ENCODE data around the gene CCDC149. TPM values are rescaled to one million over a fixed set of nuclear protein-coding genes. Genes with fewer than 3 reads are reported as not detected.

CCDC149 gene
- total and polyA plus RNA-seq, 4 donors, result 1.4 to 11.2 (median 3.4) TPM

DNA sequence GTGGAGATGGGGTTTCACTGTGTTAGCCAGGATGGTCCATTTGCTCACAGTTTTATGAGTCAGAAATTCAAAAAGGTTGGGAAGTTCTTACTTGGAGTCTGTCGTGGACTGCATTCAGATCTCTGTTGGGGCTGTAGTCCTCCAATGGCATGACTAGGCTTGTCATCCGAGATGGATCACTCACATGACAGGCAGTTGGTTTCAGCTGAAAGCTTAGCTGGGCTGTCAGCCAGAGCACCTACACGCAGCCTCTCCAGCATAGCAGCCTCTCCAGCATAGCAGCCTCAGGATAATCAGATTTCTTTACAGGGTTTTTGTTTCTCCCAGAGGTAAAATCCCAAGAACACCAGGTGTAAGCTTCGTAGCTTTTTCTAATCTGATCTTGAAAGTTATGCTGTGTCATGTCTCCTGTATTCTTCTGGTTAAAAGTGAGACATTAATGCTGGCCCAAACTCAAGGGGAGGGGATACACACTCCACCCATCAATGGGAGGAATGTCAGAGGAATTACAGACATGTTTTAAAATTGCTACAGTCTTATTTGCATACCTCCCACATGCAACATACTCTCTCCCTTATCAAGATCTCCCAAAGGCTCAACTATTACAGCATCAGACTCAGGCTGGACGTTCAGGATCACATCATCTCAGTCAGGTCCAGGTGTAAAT, 149.1 kb downstream of the CCDC149 start (continued):
- TF ChIP-seq, protein P1, sequence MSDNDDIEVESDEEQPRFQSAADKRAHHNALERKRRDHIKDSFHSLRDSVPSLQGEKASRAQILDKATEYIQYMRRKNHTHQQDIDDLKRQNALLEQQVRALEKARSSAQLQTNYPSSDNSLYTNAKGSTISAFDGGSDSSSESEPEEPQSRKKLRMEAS (IDR thresholded peaks at IDR 0.05), result no peak
- no peak for TF ChIP-seq NR2F2 (IDR thresholded peaks at IDR 0.05)
- TF ChIP-seq, protein P2, sequence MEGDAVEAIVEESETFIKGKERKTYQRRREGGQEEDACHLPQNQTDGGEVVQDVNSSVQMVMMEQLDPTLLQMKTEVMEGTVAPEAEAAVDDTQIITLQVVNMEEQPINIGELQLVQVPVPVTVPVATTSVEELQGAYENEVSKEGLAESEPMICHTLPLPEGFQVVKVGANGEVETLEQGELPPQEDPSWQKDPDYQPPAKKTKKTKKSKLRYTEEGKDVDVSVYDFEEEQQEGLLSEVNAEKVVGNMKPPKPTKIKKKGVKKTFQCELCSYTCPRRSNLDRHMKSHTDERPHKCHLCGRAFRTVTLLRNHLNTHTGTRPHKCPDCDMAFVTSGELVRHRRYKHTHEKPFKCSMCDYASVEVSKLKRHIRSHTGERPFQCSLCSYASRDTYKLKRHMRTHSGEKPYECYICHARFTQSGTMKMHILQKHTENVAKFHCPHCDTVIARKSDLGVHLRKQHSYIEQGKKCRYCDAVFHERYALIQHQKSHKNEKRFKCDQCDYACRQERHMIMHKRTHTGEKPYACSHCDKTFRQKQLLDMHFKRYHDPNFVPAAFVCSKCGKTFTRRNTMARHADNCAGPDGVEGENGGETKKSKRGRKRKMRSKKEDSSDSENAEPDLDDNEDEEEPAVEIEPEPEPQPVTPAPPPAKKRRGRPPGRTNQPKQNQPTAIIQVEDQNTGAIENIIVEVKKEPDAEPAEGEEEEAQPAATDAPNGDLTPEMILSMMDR (IDR thresholded peaks at IDR 0.05; ENCODE audit: low read depth, low read length, missing input control), result no peak
- no peak for TF ChIP-seq EGR1 (IDR thresholded peaks at IDR 0.05; ENCODE audit: low read depth in 2 of 2)
- TF ChIP-seq HNF4A (conservative IDR thresholded peaks at IDR 0.05), result no peak

Small RNA genes within 50 kb of the gene (small RNA-seq; reads per million reads assigned to genes)
- gene AC006390.1, result not detected

Other genes with a start within 250 kb of the CCDC149 start
- gene SOD3, start 117.5 kb downstream of the CCDC149 start, total RNA-seq, result 1 to 10 TPM; 2.6 to 5.8 TPM
- gene SOD3, start 117.5 kb downstream of the CCDC149 start, polyA plus RNA-seq, result 1 to 10 TPM; 3.4 to 8.1 TPM
- gene LGI2, start 117.9 kb upstream of the CCDC149 start, total RNA-seq, result under 1 TPM; 0.08 to 0.19 TPM
- gene LGI2, start 117.9 kb upstream of the CCDC149 start, polyA plus RNA-seq, result under 1 TPM in 1 of 2 donors, not detected in 1; 0.05 TPM
- gene SEPSECS, start 247.4 kb upstream of the CCDC149 start, total RNA-seq, result 10 to 100 TPM; 14.9 to 31.7 TPM
- 10 to 100 TPM; 10.3 to 11.5 TPM for gene SEPSECS, start 247.4 kb upstream of the CCDC149 start, polyA plus RNA-seq

All from liver (tissue), 6 donors.